HG02885 (cell line): Measurements from ENCODE around the gene NOP16.
"Not testable (repeated sequence)": the region's sequence is repeated elsewhere in the genome, so short reads cannot be mapped to it uniquely, and the experiment has no call there.

ENCODE experiments used
- ATAC-seq: cut with Tn5 transposase; IDR thresholded peaks from one replicate; pipeline ENCODE4 v1.9.1; 2021; ENCODE audit warnings: mild to moderate bottlenecking; ENCODE audit not compliant: unreplicated experiment, poor library complexity

The NOP16 gene

DNA sequence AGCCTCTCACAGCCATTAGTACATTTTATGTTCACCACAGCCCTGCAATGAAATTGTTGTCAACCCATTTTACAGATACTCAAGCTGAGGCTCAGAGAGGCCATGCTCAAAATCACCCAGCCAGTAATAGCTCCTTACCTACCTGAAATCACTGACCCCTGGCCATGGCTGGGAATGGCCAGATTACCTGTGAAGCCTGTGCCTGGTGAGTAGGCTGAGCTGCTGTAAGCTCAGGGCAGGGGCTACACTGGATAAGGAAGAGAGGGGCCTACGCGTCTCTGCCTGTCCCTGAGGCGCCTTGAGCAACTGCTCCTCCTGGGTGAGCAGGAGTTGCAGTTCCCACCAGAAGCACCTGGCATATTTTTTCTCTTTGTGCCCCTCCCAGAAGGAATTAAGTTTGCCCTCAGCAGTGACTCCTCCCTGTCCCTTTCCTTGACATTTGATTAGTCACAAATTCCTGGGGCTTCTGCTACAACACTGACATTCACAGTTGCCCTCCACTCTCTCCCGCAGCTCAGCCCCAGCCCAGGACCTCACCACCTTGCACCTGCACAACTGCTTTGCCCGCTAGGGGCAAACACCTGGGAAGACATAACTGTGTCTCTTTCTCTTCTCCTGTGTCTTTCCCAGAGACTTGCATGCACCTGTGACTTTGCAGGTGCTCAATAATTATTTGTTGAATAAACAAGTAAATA, 22.2 kb upstream of the NOP16 start:
- ATAC-seq: no peak

DNA sequence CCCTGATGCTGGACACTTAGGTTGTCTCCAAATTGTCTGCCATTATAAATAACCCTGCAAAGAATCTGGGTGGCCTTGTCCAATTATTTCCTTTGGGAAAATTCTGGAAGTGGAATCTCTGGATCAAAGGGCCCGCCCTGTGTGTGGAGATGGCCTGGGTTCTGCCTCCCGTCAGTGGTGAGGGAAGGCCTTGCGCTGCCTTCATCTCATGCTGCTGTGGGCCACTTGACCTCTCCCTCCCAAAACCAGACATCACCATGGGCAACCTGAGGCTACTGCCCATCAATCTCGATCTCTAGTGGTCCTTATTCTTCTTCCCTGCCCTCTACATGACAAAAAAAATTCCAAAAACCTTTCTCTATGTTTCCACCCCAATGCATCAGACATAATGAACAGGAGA, 21.4 kb upstream of the NOP16 start:
- no peak for ATAC-seq

DNA sequence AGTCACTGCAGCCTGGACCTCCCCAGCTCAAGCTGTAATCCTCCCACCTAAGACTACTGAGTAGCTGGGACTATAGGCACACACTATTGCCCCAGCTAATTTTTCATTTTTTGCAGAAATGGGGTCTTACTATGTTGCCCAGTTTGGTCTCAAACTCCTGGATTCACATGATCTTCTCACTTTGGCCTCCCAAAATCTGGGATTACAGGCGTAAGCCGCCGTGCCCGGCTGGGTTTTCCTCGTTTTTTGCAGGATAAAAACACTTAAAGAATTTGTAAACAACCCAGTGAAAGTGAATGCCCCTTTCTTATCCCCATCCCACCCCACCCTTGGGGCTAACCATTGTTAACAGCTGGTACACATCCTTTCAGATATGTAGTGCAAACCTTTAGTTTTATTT, 20.2 kb upstream of the NOP16 start:
- no peak for ATAC-seq

DNA sequence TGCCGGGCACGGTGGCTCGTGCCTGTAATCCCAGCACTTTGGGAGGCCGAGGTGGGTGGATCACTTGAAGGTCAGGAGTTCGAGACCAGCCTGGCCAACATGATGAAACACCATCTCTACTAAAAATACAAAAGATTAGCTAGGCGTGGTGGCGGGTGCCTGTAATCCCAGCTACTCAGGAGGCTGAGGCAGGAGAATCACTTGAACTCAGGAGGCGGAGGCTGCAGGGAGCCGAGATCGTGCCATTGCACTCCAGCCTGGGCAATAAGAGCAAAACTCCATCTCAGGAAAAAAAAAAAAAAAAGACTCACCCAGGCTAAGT, 19.8 kb upstream of the NOP16 start:
- not testable (repeated sequence) for ATAC-seq

DNA sequence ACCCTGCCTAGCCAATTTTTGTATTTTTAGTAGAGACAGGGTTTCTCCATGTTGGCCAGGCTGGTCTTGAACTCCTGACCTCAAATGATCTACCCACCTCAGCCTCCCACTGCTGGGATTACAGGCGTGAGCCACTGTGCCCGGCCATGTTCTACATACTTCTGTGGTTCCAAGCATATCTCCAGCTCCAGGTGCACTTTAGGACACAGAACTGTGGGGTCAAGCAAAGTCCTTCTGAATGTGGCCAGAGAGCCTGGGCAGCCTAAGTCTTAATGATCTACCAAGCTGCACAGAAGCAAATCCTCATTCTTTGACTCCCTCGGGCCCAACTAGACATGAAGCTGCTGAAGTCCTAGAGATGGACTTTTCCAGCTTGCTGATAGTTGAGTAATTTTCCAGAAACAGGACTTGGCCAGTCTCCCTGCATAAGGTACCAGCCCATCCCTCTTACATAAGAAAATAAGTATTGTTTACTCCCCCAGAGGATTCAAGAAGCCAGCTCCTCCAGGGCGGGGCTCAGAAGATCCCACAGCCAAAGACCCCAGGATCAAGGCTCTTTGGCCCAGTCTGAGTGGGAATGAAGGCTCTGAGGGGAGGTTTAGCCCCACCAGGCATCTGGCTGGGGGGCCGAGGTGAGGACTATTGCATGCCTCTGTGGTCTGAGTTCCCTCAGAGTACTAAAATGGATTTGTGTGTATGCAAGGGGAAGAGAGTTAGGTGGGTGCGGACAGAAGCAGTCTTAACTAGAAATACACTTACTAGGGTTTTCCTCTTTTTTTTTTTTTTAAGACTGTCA, 19.3 kb upstream of the NOP16 start:
- ATAC-seq: no peak

DNA sequence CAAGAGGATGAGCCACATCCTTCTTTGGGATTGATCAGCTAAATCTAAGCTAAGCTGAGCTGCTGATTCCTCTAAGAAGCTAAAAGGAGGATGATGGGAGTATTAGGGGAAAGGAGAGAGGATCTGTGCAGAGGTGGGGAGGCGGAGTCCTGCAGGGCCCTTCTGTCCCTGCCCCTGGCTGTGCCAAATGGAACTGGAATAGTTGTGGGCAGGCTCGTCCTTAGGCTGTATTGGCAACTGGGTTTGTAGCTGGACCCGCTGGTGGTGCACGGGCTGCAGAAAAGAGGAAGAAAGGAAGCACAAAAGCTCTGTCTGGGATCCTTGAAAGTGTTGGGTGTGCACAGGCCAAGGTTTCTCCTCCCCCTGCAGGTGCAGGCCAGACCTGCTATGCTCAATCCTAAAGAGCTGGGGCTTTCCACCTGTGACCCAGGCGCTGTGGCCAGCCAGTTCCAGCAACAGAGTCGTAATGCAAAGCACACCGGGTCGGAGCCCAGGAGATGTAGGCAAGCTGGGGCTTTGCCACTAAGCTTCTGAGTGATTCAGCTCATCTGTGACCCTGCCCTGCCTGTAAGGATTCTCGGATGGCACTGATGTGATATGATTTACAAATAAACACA, 18.1 kb upstream of the NOP16 start:
- ATAC-seq: no peak

DNA sequence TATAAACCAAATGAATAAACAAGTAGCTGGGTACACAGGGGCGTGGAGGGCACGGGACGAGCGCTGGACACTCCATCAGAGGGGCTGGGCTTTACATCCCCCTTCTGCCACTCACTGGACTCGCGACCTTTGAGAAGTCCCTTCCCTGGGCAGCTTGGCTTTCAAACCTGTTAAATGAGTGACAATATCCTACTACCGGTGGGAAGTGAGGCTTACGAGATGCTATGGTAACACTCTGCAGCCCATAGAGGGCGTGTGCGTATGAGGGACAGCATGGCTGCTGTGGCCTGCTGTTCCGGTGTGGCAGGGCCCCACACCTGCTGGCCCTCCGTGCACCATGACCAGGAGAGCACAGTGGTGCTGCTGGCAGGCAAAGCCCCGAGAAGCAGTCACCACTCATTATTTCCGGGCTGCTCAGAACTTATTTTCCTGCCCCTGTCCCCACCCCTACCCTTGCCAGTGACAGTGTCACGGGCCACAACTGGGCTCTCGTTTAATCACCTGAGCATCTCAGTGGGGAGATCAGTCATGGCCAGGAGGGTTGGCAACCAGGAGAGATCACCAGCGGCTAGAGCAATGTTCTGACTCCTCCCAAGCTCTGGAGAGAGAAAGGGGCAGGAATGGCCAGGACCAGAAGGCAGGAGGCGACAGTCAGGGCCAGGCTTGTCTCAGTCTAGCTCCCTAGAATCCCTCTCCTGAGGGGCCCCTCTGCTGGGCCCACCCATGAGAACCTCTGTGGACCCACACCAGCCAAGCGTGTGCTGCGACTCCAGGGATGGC, 17.4 kb upstream of the NOP16 start:
- no peak for ATAC-seq

DNA sequence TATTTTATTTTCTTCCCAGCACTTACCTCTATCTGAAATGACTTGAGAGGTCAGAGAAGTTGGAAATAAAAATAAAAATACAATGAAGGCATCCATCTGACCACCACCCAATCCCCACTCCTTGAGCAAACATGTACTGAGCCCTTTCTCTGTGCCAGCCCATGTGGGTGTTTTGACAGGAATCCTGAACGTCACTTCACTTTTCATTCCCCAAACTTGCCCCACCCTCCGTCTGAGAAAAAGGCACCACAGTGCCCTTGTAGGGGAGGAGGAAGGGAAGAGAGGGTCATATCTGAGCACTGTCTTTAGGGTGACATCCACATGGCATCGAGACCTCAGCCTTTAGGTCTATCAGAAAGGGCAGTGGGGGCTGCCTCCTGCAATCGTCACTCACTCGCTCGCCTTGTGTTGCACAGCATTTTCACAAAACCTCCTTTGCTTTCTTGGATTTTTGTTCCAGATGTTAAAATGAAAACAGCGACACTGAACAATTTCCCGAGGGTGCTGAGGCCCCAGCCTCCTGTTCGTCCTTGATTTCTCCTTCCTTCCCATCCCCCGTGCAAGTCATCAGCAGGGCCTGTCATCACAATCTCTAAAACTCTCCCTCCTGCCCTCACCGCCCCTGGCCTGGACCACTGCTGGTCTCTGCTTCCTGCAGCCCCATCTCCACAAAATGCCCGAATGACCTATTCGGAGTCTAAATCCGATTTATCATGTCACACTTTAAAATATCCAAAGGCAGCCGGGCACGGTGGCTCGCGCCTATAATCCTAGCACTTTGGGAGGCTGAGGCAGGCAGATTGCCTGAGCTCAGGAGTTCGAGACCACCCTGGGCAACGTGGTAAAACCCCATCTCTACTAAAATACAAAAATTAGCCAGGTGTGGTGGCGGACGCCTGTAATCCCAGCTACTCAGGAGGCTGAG, 13.1 kb upstream of the NOP16 start:
- no peak for ATAC-seq

DNA sequence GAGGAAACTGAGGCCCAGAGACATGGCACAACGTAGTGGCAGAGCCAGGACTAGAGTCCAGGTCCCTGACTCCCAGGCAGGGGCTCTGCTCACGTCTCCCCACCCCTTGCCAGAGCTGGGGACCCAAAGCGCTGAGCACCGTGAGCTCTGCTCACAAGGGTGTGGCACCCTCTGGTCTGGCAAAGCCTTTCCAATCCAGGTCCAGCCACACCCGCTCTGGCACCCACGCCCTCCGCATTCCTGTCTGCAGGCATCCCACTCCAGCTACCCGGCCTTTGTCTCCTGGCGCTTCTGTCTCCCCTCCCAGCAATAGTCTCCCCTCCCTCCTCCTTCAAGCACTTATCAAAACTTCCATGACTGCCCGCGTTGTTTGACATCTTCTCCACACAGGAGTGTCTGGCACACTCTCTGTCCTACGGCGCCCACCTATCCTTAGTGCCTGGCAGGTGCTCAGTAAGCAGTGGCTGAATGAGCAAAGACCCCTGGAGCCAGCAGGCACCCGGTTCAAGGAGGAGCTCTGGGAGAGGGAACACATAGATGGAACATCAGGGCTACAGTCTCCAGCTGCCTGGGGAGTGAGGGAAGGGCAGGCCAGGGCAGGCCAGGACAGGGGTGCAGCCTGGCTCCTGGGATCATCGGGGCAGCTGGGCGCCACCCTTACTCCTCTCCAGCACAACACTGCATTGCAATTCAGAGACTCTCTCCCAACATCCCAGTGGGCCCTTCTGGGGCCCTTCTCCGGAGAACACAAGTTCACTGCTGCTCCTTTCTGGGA, 12.2 kb upstream of the NOP16 start:
- ATAC-seq: no peak

DNA sequence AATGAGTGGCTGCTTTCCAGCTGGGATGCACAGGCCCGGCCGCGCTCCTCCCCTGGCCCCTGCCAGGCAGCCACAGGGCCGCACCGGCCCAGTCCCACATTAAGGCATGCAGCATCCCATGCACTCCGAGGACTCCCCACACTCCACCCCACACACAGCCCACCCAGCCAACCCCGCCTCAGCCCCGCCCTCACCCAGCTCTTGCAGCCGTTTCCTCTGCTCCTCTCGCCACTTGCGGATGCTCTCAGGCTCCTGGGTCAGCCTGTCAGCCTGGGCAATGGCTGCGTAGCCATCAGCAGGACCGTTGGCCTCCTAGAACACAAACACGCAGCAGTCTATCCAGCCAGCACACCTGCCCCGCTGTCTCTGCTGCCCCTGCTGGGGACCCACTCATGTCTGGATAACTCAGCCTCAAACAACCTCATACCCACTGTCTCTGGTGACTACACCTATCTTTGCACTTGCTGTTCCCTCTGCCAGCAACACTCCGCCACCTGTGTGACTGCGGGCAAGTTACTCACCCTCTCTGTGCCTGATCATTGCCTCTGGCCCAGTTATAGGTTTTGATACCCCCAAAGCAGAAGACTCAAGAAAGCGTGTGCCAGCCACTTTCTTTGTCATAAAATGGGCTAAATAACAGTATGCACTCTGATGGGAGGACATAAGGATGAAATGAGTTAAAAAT, 9.5 kb upstream of the NOP16 start:
- no peak for ATAC-seq

DNA sequence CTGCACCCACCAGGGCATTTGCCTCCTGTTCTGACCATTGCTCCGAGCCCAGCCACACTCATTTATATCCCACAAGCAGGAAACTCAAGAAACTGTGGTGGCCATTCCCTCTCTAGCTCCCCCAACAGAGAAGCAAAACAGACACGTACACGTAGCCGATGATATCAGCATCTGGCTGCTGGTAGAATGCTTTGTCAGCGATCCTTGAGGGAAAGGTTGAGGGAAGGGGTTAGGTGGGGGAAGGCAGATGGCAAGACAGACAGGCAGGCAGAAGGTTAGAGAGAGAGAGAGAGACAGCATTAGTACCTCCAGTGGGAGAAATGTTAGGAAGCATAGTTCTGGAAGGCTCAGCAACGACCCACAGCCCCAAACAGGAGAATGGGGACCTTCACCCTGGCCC, 7.9 kb upstream of the NOP16 start:
- no peak for ATAC-seq

DNA sequence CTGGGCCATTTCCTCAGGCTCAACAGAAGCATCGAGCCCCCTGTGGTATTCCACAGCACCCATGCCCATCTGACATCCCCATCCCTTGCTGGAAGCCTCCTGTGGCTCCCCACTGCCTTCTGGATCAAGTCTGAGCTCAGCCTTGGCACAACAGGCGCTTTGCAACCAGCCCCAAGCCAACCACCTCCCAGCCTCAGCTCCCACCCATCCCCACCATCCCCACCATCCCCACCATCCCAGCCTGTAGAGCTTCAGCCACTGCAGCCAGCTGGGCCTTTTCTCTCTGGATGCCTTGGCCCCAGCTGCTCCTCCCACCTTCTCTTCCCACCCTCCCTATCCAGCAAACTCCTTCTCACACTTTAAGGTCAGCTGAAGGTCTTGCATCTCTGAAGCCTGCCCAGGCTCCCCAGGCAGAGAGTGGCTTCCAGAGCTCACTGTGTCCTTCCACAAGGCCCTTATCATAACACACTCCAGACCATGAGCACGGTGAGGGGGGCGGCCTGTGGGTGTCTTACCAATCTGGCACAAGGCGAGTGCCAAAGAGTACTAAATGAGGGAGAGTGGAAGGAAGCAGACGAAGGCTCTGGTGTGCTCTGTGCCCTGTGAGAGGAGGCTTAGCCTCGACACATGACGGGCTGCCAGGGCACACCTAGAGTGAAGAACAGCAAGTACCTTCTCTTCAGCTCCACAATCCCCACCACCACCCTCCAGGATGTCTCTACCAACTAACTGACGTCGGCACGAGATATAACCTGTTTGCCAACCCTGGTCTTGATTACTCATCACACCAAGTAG, 6.7 kb upstream of the NOP16 start:
- no peak for ATAC-seq

DNA sequence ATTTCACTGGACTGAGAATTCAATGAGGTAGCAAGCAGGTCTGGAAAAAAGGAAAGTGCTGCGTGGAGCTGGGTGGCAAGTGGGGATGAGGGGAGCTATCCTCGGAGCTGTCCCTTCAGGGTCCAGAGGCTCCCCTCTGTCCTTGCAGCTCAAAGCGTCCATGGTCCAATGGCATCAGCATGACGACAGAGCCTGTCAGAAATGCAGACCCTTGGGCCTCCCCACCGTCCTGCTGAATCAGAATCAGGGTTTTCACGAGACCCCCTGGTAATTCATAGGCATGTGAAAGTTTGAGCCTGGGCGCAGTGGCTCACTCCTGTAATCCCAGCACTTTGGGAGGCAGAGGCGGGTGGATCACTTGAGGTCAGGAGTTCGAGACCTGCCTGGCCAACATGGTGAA, 5.7 kb upstream of the NOP16 start:
- ATAC-seq: no peak

DNA sequence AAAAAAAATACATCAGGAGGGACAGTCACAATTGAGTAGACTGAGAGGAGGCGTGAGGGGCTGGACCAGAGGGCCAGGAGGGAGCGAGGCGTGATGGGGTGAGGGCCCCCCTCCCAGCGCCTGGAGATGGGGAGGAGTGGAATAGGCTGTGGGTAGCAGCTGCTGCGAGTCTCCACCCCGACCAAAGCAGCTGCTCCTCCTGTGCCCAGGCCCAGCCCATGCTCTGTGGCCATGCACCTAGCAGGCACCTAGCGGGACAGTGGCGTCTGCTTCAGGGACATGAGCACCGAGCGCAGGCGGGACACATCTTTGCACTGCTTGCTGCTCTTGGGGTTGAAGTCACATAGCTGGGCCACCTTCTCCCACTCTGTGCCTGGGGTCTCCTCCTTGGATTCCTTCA, 4.1 kb upstream of the NOP16 start:
- no peak for ATAC-seq

DNA sequence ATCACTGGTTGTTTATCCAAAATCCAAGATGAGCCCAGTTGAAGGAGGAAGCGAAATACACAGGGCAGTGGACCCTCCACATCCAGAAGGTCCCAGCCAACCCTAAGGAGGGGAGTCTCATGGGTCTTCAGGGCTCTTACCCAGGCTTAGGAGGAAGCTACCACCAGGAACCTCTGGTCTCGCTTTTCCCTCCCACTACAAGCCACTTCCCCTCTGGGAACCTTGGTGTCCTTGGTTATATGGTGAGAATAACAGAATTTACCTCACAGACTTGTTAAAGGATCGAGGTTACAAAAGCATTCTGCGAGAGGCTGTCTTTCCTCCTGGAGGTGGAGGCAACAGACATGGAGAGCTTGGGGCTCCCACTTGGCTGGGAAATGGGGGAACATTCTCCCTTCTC, 3.6 kb upstream of the NOP16 start:
- ATAC-seq: no peak

DNA sequence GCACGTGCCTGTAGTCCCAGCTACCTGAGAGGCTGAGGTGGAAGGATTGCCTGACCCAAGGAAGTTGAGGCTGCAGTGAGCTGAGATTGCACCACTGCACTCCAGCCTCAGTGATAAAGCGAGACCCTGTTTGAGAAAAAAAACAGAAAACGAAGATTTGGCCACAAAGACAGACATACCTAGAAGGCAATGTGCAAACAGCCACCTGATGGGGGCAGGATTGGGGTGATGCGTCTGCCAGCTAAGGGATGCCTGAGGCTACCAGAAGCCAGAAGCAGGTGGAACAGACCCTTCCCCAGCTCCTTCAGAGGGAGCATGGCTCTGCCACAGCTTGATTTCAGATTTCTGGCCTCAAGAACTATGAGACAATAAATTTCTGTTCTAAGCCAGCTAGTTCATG, 3.1 kb upstream of the NOP16 start:
- ATAC-seq: no peak

DNA sequence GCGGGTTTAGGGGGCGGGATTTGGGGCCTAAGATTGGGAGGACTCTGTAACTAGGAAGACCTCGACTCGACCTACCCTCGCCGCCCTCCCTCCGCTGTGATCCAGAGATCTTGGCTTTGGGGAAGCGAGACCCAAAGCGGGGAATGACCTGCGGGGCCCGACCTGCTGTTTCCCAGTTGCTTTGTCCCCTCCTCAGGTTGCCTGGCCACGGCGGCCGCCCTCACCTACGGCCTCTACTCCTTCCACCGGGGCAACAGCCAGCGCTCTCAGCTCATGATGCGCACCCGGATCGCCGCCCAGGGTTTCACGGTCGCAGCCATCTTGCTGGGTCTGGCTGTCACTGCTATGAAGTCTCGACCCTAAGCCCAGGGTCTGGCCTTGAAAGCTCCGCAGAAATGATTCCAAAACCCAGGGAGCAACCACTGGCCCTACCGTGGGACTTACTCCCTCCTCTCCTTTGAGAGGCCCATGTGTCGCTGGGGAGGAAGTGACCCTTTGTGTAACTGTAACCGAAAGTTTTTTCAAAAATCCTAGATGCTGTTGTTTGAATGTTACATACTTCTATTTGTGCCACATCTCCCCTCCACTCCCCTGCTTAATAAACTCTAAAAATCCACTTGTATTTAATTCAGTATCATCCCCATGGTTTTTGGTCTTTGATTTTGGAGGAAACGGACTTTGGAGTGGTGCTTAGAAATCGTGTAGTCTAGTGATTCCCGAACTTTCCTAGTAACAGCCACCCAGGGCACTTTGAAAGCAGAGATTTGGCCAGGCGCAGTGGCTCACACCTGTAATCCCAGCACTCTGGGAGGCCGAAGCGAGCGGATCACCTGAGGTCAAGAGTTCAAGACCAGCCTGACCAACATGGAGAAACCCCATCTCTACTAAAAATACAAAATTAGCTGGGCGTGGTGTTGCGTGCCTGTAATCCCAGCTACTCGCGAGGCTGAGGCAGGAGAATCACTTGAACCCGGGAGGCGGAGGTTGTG, 1.0 kb upstream of the NOP16 start:
- ATAC-seq: peak; percentile 31
